Hepatocyte (in vitro differentiated cells): Measurements from ENCODE around the gene NFIA. TPM values are rescaled to one million over a fixed set of nuclear protein-coding genes. Genes with fewer than 3 reads are reported as not detected.

Experiments
- DNase-seq: peaks from one replicate; pipeline ENCODE4 v3.0.0-alpha.2; 2016; ENCODE audit warnings: low spot score
- H2AFZ ChIP-seq: fragments of 200-600 bp; sonication (generic); 2 replicates; pipeline ENCODE4 v1.6.0; 2016; ENCODE audit warnings: antibody characterized with exemption, mild to moderate bottlenecking
- H3K27ac ChIP-seq: fragments of 200-600 bp; sonication (generic); 2 replicates; pipeline ENCODE4 v1.5.1; 2016; ENCODE audit warnings: mild to moderate bottlenecking
- H3K27me3 ChIP-seq: fragments of 200-600 bp; sonication (generic); 2 replicates; pipeline ENCODE4 v1.6.1; 2016
- H3K36me3 ChIP-seq: fragments of 200-600 bp; sonication (generic); replicated peaks from 2 replicates; pipeline ENCODE4 v1.5.1; 2016; ENCODE audit warnings: low read depth; ENCODE audit not compliant: insufficient read depth
- H3K4me1 ChIP-seq: fragments of 200-600 bp; sonication (generic); 2 replicates; pipeline ENCODE4 v1.5.1; 2016; ENCODE audit warnings: mild to moderate bottlenecking, moderate library complexity; ENCODE audit not compliant: insufficient read depth
- H3K4me2 ChIP-seq: fragments of 200-600 bp; sonication (generic); 2 replicates; pipeline ENCODE4 v1.6.0; 2016
- H3K4me3 ChIP-seq: fragments of 200-600 bp; sonication (generic); 2 replicates; pipeline ENCODE4 v1.5.1; 2016; ENCODE audit warnings: mild to moderate bottlenecking
- H3K79me2 ChIP-seq: fragments of 200-600 bp; sonication (generic); 2 replicates; pipeline ENCODE4 v1.6.0; 2017; ENCODE audit warnings: mild to moderate bottlenecking
- H3K9me2 ChIP-seq: fragments of 200-600 bp; sonication (generic); replicated peaks from 2 replicates; pipeline ENCODE4 v1.6.0; 2017; ENCODE audit warnings: mild to moderate bottlenecking; ENCODE audit not compliant: insufficient read depth
- H3K9me3 ChIP-seq: fragments of 200-600 bp; sonication (generic); 2 replicates; pipeline ENCODE4 v1.5.1; 2016; ENCODE audit warnings: low read depth, mild to moderate bottlenecking
- H4K20me1 ChIP-seq: fragments of 200-600 bp; sonication (generic); 2 replicates; pipeline ENCODE4 v1.6.0; 2016; ENCODE audit warnings: mild to moderate bottlenecking; ENCODE audit not compliant: insufficient read depth, poor library complexity, severe bottlenecking
- CTCF ChIP-seq: fragments of 200-600 bp; sonication (generic); IDR thresholded peaks from 2 replicates; pipeline ENCODE4 v1.5.1; 2016; ENCODE audit warnings: antibody characterized with exemption, mild to moderate bottlenecking; ENCODE audit not compliant: poor library complexity
- EZH2 ChIP-seq: fragments of 200-600 bp; sonication (generic); IDR thresholded peaks from 2 replicates; pipeline ENCODE4 v1.6.1; 2016; ENCODE audit warnings: antibody characterized with exemption, mild to moderate bottlenecking, borderline replicate concordance
- EZH2phosphoT487 ChIP-seq: fragments of 200-600 bp; sonication (generic); IDR thresholded peaks from one replicate; pipeline ENCODE4 v1.6.1; 2018; ENCODE audit warnings: antibody characterized with exemption, mild to moderate bottlenecking, low read depth, moderate library complexity; ENCODE audit not compliant: unreplicated experiment, severe bottlenecking
- WGBS: methylation state at CpG from one replicate; pipeline ENCODE4 v1.1.6; 2016; ENCODE audit warnings: low lambda C conversion rate; ENCODE audit errors: missing lambda C conversion rate; 5-methylcytosine and 5-hydroxymethylcytosine counted together
- polyA plus RNA-seq: library from polyadenylated mRNA; unstranded; fragments of >200 nt; fragmentation: Nextera tagmentation; extraction: Ambion mirVana; gene quantifications from 2 replicates; pipeline ENCODE4 v1.2.1, GENCODE V29; 2016
- total RNA-seq: library from RNA; depleted of rRNA; stranded (reverse); fragments of >200 nt; gene quantifications from 2 replicates; pipeline ENCODE4 v1.2.3, GENCODE V29; 2014

NFIA gene
- total and polyA plus RNA-seq, 2 experiments from 2014 or later, result 15.1 to 18.2 TPM

- Histone ChIP-seq H3K4me3 (no peak overlapping the region), H3K79me2 (peaks cover 81% of the 10 kb centered on the region), H3K4me1 (no peaks in the 10 kb centered on the region), H3K9me3 (no peaks in the 10 kb centered on the region), H3K36me3 (no peaks in the 10 kb centered on the region), H4K20me1 (no peaks in the 10 kb centered on the region), H3K4me2 (no peak overlapping the region), H3K27me3 (no peaks in the 10 kb centered on the region), H3K9me2 (no peaks in the 10 kb centered on the region), H3K27ac (no peak overlapping the region), H2AFZ (no peak overlapping the region)
- WGBS, result 98% methylated on average over 2 of the region's 2 CpGs
- DNase-seq, result no peak
- TF ChIP-seq EZH2 (no peak), EZH2phosphoT487 (no peak), CTCF (no peak)
Observed at GRCh38 chr1:61100578-61100977, 18.2 kb downstream of the NFIA start.

- 91% methylated on average over 5 of the region's 5 CpGs for WGBS
- no peak for DNase-seq
- H3K27me3 ChIP-seq, result no peaks in the 10 kb centered on the region
- TF ChIP-seq EZH2phosphoT487 (no peak), CTCF (no peak), EZH2 (no peak)
- H2AFZ ChIP-seq, result no peak overlapping the region
- H4K20me1 ChIP-seq, result no peaks in the 10 kb centered on the region
- H3K27ac ChIP-seq, result no peak overlapping the region
- H3K9me3 ChIP-seq, result no peaks in the 10 kb centered on the region
- no peak overlapping the region for H3K4me2 ChIP-seq
- no peaks in the 10 kb centered on the region for H3K9me2 ChIP-seq
- H3K4me1 ChIP-seq, result no peaks in the 10 kb centered on the region
- H3K79me2 ChIP-seq, result peaks cover 81% of the 10 kb centered on the region
- no peak overlapping the region for H3K4me3 ChIP-seq
- no peaks in the 10 kb centered on the region for H3K36me3 ChIP-seq
Observed at GRCh38 chr1:61101536-61101935, 19.2 kb downstream of the NFIA start.

GRCh38 chr1:61102041-61102440 is 19.7 kb downstream of the NFIA start:
- Histone ChIP-seq H3K27ac (no peak overlapping the region), H3K9me2 (no peaks in the 10 kb centered on the region), H2AFZ (no peak overlapping the region), H4K20me1 (no peaks in the 10 kb centered on the region), H3K36me3 (no peaks in the 10 kb centered on the region), H3K79me2 (peaks cover 80% of the 10 kb centered on the region), H3K4me1 (no peaks in the 10 kb centered on the region), H3K27me3 (no peaks in the 10 kb centered on the region), H3K4me2 (no peak overlapping the region), H3K9me3 (no peaks in the 10 kb centered on the region), H3K4me3 (no peak overlapping the region)
- 90% methylated on average over 1 of the region's 1 CpG for WGBS
- DNase-seq, result no peak
- TF ChIP-seq EZH2 (no peak), CTCF (no peak), EZH2phosphoT487 (no peak)

- no peak for DNase-seq
- no peaks in the 10 kb centered on the region for H4K20me1 ChIP-seq
- no peak overlapping the region for H3K4me3 ChIP-seq
- H3K9me2 ChIP-seq, result no peaks in the 10 kb centered on the region
- TF ChIP-seq CTCF, result no peak
- TF ChIP-seq EZH2, result no peak
- TF ChIP-seq EZH2phosphoT487, result no peak
- no peak overlapping the region for H3K27ac ChIP-seq
- no peak overlapping the region for H2AFZ ChIP-seq
- H3K4me2 ChIP-seq, result no peak overlapping the region
- H3K36me3 ChIP-seq, result no peaks in the 10 kb centered on the region
- peaks cover 75% of the 10 kb centered on the region for H3K79me2 ChIP-seq
- H3K27me3 ChIP-seq, result no peaks in the 10 kb centered on the region
- H3K4me1 ChIP-seq, result no peaks in the 10 kb centered on the region
- no peaks in the 10 kb centered on the region for H3K9me3 ChIP-seq
- WGBS, result 71% methylated on average over 2 of the region's 2 CpGs
Observed at GRCh38 chr1:61102621-61103020, 20.3 kb downstream of the NFIA start.
